Activated T-cell treated with anti-CD3 and anti-CD28 coated beads, Interleukin-2, amount 50 U/mL, for 24 hours (primary cell): ENCODE measurements around the gene UPF3B.
"Not testable (repeated sequence)": the region's sequence is repeated elsewhere in the genome, so short reads cannot be mapped to it uniquely, and the experiment has no call there.

Experiments
- DNase-seq: peaks from one replicate; pipeline ENCODE4 v3.0.0-alpha.2; 2020
- H3K27ac Mint-ChIP-seq: 2 replicates; pipeline ENCODE4 v1.8.0; 2020; ENCODE audit warnings: mild to moderate bottlenecking, mixed read lengths
- H3K27me3 Mint-ChIP-seq: 2 replicates; pipeline ENCODE4 v1.8.0; 2020; ENCODE audit warnings: mixed read lengths
- H3K36me3 Mint-ChIP-seq: 2 replicates; pipeline ENCODE4 v1.8.0; 2020; ENCODE audit warnings: low read depth, mixed read lengths
- H3K4me1 Mint-ChIP-seq: 2 replicates; pipeline ENCODE4 v1.8.0; 2020; ENCODE audit warnings: low read depth, mixed read lengths
- H3K4me3 Mint-ChIP-seq: 2 replicates; pipeline ENCODE4 v1.8.0; 2020; ENCODE audit warnings: mild to moderate bottlenecking, moderate library complexity, mixed read lengths
- H3K9me3 Mint-ChIP-seq: 2 replicates; pipeline ENCODE4 v1.8.0; 2020; ENCODE audit warnings: mixed read lengths

Gene UPF3B, protein sequence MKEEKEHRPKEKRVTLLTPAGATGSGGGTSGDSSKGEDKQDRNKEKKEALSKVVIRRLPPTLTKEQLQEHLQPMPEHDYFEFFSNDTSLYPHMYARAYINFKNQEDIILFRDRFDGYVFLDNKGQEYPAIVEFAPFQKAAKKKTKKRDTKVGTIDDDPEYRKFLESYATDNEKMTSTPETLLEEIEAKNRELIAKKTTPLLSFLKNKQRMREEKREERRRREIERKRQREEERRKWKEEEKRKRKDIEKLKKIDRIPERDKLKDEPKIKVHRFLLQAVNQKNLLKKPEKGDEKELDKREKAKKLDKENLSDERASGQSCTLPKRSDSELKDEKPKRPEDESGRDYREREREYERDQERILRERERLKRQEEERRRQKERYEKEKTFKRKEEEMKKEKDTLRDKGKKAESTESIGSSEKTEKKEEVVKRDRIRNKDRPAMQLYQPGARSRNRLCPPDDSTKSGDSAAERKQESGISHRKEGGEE

DNA sequence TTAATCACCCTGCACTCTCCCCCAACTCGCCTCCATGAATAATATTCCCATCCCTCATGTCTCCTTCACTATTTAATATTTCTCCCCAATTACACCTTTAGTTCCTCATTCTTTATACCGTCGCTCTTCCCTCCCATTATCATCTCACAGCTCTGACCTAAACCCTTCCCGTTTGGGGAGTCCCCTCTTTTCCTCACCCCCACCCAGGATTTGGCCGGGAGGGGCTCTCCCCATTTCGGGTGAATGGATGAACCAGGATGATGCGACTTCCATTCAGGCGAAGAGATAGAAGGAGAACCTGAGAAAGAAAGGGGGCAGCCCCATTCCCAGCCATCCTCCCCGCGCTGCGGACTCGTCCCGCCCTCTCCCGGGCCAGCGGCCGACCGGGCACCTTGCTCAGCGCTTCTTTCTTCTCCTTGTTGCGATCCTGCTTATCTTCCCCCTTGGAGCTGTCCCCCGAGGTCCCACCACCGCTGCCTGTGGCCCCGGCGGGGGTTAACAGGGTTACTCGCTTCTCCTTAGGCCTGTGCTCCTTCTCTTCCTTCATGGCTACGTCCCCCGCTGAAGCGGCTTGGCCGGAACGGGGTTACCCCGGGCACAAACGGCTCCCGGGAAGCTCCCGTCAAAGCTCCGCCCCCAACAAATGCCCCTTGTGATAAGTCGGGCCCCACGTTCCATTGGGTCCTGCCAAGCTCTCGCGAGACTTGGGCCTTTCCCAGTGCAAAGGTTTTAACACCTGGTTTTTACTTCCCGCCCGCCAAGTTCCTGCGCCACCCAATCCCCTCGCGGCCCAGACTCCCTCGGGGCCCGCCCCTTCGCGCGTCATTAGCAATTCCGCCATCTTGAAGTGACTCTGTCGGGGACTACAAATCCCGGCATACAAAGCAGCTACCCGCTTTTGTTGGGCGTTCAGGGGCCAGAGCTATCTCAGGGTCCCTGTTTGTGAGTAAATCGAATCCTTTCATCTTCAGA is at the start of gene UPF3B:
UPF3B (minus strand) TSS at position 582 of the 972 bp plus-strand sequence; CDS start at position 547, 35 bp downstream.
- H3K36me3 Mint-ChIP-seq = peaks cover 32% of the 10 kb centered on the region
- DNase-seq = peak; percentile 89
- no peaks in the 10 kb centered on the region for H3K9me3 Mint-ChIP-seq
- H3K27ac Mint-ChIP-seq = peak within 1 kb of the TSS; percentile 98
- H3K4me3 Mint-ChIP-seq = peak within 1 kb of the TSS; percentile 97
- H3K27me3 Mint-ChIP-seq = peaks cover 15% of the 10 kb centered on the region
- peaks cover 11% of the 10 kb centered on the region for H3K4me1 Mint-ChIP-seq

DNA sequence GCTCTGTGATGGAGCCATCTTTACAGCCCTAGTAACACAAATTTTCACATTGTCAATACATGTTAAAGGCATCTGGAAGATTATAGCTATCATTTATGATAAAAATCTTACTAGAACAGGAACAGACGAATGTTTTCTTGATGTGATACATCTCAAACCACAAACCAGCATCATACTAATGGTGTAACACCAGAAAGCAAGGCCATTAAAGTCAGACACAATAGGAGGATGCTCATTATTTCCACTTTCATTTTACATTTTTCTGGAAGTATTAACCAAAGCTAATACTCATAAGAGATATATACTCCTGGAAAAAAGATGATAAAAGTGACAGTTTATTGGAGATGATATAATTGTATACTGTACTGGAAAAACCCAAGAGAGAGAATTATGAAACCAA is 48.2 kb upstream of the UPF3B start:
- Mint-ChIP-seq H3K27me3 (no peaks in the 10 kb centered on the region), H3K4me3 (no peak overlapping the region), H3K9me3 (no peaks in the 10 kb centered on the region), H3K36me3 (no peaks in the 10 kb centered on the region), H3K27ac (no peak overlapping the region), H3K4me1 (peaks cover 3% of the 10 kb centered on the region)
- DNase-seq = no peak

DNA sequence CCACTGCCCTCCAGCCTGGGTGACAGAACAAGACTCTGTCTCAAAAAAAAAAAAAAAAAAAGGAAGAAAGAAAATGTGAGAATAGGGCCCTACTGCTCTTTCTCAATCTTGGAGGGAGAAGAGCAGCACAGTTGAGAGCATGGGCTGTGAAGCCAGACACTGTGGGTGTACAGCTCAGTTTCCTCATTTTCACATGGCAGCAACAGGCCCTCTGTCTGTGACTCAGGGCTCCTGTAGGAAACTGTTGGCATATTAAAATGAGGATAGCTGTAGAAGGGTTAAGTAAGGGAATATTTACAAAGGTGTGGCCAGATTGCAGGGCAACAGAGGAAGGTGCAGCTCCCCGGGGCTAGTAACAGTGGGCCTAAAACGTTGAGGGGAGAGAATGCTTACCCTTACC is 46.4 kb upstream of the UPF3B start:
- DNase-seq = no peak
- Mint-ChIP-seq H3K27ac (no peak overlapping the region), H3K36me3 (no peaks in the 10 kb centered on the region), H3K9me3 (no peaks in the 10 kb centered on the region), H3K4me1 (peaks cover 3% of the 10 kb centered on the region), H3K4me3 (no peak overlapping the region), H3K27me3 (no peaks in the 10 kb centered on the region)

DNA sequence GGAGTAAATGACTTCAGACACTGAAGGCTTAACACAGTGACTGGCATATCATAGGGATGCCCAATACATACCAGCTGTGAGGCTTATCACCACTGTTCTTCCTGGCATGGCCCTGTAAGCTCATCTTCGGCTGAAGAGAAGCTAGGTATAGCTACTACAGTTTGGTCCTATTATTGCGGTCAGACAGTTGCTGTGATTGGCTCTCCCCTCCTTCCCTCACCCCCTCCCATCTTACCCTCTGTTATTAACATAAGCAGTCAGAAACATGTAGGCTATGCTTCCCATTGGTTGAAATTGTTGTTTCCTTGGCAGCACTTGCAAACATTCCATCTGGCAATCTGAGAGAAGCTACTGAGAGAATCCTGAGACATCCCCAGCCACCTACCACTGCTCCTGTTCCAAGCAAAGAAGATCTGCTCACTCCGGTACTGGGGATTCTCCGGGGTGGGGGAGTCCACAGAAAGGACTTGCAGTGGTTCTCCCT is 43.1 kb upstream of the UPF3B start, which contains the start of gene AKAP14:
AKAP14 (plus strand) TSS at position 51 of the 484 bp plus-strand sequence. CDS start 7,331 bp downstream, outside the sequence.
- Mint-ChIP-seq H3K36me3 (no peaks in the 10 kb centered on the region), H3K4me3 (no peak within 1 kb of the TSS), H3K9me3 (no peaks in the 10 kb centered on the region), H3K27me3 (no peaks in the 10 kb centered on the region), H3K27ac (no peak within 1 kb of the TSS), H3K4me1 (peaks cover under 1% of the 10 kb centered on the region)
- no peak for DNase-seq

DNA sequence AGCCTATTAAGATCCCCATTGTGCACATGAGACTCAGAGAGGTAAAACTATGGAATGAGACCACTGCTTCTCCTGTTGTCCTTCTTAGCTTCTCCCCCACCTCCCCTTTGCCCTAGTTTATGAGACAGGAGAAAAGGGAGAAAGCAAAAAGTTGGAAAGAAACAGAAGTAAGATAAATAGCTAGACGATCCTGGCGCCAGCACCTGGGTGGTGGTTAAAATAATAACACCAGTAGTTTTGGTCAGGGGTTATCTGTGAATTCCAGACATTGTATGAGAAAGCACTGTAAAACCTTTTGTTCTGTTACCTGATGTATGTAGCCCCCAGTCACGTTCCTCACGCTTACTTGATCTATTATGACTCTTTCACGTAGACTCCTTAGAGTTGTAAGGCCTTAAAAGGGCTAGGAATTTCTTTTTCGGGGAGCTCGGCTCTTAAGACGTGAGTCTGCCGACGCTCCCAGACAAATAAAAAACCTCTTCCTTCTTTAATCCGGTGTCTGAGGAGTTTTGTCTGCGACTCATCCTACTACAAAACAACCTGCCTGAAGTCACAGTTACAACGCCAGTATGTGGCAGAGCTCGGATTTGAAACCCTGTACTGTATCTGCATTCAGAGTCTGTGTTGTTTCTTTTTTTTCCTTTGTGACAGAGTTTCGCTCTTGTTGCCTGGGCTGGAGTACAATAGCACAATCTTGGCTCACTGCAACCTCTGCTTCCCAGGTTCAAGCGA is 39.4 kb upstream of the UPF3B start:
- not testable (repeated sequence) for H3K27ac Mint-ChIP-seq, DNase-seq, H3K4me1 Mint-ChIP-seq, H3K27me3 Mint-ChIP-seq, H3K4me3 Mint-ChIP-seq, H3K36me3 Mint-ChIP-seq, H3K9me3 Mint-ChIP-seq

DNA sequence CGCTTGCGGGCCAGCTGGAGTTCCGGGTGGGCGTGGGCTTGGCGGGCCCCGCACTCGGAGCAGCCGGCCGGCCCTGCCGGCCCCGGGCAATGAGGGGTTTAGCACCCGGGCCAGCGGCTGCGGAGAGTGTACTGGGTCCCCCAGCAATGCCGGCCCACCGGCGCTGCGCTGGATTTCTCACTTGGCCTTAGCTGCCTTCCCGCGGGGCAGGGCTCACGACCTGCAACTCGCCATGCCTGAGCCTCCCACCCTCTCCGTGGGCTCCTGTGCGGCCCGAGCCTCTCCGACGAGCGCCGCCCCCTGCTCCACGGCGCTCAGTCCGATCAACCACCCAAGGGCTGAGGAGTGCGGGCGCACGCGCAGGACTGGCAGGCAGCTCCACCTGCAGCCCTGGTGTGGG is 37.9 kb upstream of the UPF3B start:
- not testable (repeated sequence) for H3K27me3 Mint-ChIP-seq, DNase-seq, H3K36me3 Mint-ChIP-seq, H3K27ac Mint-ChIP-seq, H3K9me3 Mint-ChIP-seq, H3K4me1 Mint-ChIP-seq, H3K4me3 Mint-ChIP-seq

DNA sequence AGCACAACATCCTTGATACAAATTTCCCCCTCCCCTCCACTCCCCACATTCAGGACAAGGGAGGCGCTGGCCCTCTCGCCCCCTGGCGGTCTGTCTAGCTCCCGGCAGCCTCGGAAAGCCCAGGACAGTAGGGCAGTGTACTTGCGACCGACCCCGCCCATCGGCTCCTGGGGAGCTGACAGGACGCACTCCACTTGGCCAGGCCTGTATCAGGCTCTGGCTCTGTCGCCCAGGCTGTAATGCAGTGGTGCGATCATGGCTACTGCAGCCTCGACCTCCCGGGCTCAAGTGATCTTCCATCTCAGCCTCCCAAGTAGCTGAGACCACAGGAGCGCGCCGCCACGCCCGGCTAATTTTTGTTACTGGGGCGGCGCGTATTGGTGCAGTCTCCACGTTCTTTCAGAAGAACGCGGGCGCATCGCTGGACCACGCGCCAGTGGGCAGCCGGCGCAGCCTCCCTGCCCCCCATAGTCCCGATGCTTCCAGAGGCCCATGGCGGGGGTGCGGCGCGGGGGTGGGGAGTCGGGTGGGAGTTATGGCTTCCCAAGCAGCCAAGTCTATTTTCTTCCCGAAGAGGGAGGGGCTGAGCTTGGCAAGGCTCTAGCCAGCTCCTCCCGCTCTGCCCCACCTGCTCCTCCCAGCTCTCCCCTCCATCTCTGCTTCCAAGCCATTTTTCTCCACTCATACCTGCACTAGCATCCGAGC is 35.1 kb upstream of the UPF3B start:
- DNase-seq = peak; percentile 66
- Mint-ChIP-seq H3K36me3 (no peaks in the 10 kb centered on the region), H3K9me3 (no peaks in the 10 kb centered on the region), H3K4me1 (peaks cover 7% of the 10 kb centered on the region), H3K4me3 (peak overlapping the region; percentile 38), H3K27ac (no peak overlapping the region), H3K27me3 (peaks cover 7% of the 10 kb centered on the region)

DNA sequence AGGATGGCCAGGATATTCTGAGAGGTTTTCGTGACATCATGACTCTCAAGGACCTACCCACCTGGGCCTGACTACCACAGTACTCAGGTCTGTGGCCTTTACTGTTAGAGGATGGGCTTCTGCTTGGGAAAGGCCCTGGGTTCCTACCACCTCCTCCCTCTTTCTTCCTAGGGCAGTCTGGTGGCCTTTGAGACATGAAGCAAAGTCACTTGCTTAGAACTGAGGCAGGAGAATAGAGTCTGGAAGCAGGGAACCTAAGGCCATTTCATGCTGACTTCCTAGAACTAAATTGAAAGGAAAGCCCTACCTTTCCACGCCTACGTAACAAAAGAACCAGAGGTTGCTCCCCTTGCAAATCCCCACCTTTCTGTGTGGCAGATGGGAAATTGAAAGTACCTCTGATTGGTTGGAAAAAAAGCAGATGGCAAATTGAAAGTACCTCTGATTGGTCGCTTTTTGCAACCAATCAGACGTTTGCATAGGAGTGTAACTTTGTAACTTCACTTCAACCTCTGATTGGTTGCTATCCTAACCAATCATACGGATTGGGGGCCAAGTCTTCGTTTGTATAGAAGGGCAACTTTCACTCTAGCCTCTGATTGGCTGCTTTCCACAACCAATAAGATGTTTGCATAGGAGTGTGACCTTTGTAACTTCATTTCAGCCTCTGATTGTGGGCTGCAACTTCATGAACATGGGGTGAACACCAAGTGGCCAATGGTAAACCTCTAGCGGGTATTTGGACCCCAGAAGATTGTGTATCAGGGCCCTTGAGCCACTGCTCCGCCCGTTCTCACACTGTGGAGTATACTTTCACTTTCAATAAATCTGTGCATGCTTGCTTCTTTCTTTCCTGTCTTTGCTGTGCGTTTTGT is 33.0 kb upstream of the UPF3B start:
- H3K4me3 Mint-ChIP-seq = no peak overlapping the region

DNA sequence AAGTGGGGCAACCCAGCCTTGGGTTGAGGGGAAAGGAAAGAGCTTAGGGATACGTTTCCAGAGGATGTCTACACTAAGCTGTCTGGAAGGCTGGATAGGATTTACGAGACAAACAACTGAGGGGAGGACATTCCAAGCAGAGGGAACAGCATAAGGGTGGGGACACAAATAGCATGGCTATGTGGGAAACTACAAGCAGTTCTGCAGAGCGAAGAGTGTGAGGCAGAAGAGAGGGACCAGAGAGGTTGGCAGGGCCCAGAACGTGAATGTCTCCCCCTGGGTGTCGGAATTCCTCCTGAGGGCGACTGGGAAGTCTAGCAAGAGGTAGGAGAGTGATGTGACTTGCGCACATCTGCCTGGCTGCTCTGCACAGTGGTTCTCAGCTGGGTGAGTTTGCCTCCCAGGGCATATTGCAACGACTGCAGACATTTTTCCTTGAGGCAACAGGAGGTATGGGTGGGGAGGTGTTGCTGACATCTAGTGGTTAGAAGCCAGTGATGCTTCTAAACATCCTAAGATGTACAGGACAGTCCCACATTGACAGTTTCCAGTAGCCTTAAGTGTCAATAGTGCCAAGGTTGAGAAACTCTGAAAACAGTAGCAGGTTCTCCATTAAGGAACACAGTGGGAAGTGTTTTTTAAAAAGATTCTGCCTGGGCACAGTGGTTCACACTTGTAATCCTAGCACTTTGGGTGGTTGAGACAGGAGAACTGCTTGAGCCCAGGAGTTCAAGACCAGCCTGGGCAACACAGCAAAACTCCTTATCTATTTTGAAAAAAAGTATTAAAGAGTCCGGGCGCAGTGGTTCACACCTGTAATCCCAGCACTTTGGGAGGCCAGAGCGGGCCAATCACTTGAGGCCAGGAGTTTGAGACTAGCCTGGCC is 28.0 kb upstream of the UPF3B start:
- H3K27me3 Mint-ChIP-seq = peaks cover 14% of the 10 kb centered on the region
- H3K36me3 Mint-ChIP-seq = peaks cover 22% of the 10 kb centered on the region
- H3K4me3 Mint-ChIP-seq = no peak overlapping the region
- peak; percentile 43 for DNase-seq
- H3K4me1 Mint-ChIP-seq = peaks cover 12% of the 10 kb centered on the region
- H3K9me3 Mint-ChIP-seq = no peaks in the 10 kb centered on the region
- peak overlapping the region; percentile 10 for H3K27ac Mint-ChIP-seq

More for the DNA sequence above, 33.0 kb upstream of the UPF3B start:
- Mint-ChIP-seq H3K4me1 (peaks cover 9% of the 10 kb centered on the region), H3K9me3 (no peaks in the 10 kb centered on the region), H3K27ac (no peak overlapping the region), H3K27me3 (peaks cover 11% of the 10 kb centered on the region), H3K36me3 (no peaks in the 10 kb centered on the region)
- no peak for DNase-seq

DNA sequence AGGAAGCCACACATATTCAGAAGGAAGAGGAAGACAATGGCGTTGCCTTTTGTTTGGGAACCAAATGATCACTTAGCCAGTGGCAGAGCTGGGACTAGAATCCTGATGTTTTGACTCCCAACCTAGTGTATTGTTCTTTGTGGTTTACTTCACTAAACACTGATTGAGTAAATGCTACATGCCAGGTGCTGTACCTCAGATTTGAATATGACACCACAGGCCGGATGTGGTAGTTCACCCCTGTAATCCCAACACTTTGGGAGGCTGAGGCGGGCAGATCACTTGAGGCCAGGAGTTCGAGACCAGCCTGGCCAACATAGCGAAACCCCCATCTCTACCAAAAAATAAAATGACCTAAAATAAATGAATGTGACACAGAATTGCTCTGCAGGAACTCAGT is 27.3 kb upstream of the UPF3B start:
- no peak overlapping the region for H3K27ac Mint-ChIP-seq
- H3K9me3 Mint-ChIP-seq = no peaks in the 10 kb centered on the region
- peaks cover 24% of the 10 kb centered on the region for H3K36me3 Mint-ChIP-seq
- no peak overlapping the region for H3K4me3 Mint-ChIP-seq
- peaks cover 12% of the 10 kb centered on the region for H3K4me1 Mint-ChIP-seq
- peaks cover 14% of the 10 kb centered on the region for H3K27me3 Mint-ChIP-seq
- DNase-seq = no peak

DNA sequence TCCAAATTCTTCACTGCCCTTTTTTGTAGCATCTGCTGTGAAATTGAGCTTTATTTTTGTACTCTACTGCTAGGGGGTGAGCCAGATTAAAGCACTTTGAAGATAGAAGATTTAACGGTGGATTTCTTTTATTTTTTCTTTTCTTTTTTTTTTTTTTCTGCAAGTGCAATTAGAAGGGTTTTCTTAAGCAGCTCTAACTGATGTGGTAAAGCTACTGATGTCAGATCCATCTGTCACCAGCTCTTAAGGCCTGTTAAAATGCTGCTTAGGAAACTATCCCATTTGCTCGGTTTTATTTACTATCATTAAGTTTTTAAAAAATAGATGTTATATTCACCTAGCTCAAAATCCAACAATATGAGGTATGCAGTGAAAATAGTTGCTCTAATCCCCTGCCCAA is 26.0 kb upstream of the UPF3B start:
- Mint-ChIP-seq H3K27me3 (peaks cover 14% of the 10 kb centered on the region), H3K4me1 (peaks cover 17% of the 10 kb centered on the region), H3K4me3 (no peak overlapping the region), H3K27ac (no peak overlapping the region), H3K36me3 (peaks cover 24% of the 10 kb centered on the region), H3K9me3 (no peaks in the 10 kb centered on the region)
- no peak for DNase-seq
